Endometrial microvascular endothelial cells (primary cell): ENCODE results near the gene SPDEF. TPM values are rescaled to one million over a fixed set of nuclear protein-coding genes. Genes with fewer than 3 reads are reported as not detected.

Experiments
- in situ Hi-C: cut with HindIII; loops from 2 replicates; pipeline ENCODE4 v1.10.0; 2017; ENCODE audit warnings: low sequenced_read_pairs, low pct_unique_long_range_greater_than_20kb; ENCODE audit errors: inconsistent ontology term
- total RNA-seq: library from RNA; depleted of rRNA; stranded (reverse); fragments of >200 nt; gene quantifications from one replicate; pipeline ENCODE4 v1.2.3, GENCODE V29; 2015; ENCODE audit errors: inconsistent ontology term

The SPDEF gene
- total RNA-seq, 1 donor from 2014 or later = not detected

DNA sequence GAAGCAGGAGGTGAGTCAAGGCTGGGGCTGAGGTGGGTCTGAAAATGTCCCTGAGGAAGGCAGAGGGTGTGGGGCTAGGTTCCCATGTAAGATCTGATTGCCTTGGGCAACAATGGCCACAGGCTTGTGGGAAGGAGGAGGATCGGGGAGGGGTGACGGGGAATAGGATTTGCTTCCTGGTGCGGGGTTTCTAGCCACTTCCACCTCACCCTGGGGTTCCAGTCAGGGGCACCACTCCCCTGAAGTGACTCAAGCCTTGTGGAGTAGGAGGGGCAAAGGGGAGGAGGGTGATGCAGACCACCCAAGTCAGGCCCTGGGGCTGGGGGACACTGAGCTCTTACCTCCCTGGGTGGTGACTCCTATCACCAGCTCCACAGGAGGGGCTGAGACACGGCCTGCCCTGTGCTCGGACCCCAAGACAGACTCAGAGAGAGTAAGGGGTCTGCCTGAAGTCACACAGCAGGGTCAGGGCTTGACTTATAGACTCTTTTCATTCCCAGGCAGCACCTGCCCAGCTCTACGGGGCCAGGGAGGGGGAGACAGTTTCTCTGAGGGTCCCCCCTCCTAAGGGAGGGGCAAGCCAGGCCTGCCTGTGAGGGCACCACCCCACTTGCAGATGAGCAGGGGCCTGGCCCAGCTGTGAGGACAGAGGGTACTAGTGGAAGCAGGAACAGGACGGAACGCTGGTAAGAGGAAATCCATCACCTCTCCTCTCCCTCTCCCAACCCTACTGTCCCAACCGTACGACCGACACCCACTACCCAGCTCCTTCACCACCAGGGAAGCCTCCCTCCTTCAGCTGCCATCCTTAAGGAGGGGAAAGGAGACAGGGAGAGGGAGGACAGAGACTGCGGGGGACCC, 12.4 kb upstream of the SPDEF start:
- in situ Hi-C loops = no loop called here

GRCh38 chr6:34566830-34567546, 10.9 kb upstream of the SPDEF start:
- in situ Hi-C loops = no loop called here

DNA sequence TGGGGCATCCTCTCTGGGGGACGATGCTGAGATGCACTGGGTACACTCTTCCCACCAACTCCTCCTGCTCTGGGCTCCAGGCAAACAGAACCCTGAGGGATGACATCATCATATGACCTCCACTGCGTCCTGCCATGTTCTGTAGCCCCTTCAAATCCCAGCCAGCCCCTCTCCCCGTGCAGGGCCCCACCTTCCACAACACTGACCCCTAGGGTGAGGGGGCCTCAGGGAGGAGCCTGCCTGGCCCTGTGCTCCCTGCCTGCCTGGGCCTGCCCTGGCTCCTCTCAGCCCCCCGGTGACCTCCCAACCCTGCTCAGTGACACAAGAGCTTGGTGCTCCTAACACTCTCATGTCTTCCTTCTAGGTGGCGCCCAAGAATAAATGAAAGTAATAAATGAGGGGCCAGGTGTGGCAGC, 9.6 kb upstream of the SPDEF start:
- in situ Hi-C loops = no loop called here

DNA sequence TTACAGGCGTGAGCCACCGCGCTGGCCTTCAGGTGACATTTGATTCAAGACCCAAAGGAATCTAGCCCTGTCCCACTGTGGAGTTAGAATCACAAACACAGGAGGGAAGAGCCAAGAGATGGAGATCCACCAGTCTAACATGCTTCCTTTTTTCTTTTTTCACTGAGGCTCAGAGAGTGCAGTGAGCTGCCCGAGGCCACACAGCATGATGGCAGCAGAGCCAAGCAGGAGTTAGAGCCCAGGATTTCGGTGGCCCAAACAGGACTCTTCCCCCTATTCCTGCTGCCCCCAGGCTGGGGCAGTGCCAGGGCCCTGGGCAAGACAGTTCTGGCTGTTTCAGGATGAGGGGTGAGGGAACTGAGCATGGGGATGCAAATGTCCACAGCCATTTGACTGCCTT, 8.1 kb upstream of the SPDEF start:
- in situ Hi-C loops = no loop called here

GRCh38 chr6:34563513-34563870, 7.4 kb upstream of the SPDEF start:
- in situ Hi-C loops = no loop called here

GRCh38 chr6:34562861-34563512, 6.9 kb upstream of the SPDEF start:
- in situ Hi-C loops = no loop called here

DNA sequence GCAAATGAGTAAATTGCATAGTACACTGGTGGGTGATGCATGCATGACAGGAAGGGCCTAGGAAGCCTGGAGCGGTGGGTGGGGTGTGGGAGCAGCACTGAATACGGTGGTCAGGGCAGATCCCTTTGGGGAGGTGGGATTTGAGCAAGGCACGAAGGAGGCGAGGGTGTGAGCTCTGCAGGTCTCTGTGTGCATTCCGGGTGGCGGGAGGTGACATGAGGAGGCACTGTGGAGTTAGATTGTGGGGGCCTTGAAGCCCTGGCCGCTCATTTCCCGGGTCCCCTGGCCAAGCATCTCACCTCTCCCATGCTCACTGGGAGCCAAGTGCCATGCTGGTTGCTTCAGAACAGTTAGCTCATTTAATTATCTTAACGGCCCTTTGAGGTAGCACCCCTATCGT, 6.2 kb upstream of the SPDEF start:
- in situ Hi-C loops = no loop called here

- in situ Hi-C loops = no loop called here
These were observed 5.0 kb upstream of the SPDEF start for GRCh38 chr6:34561227-34561530.

GRCh38 chr6:34560366-34561226, 4.5 kb upstream of the SPDEF start:
- in situ Hi-C loops = no loop called here

DNA sequence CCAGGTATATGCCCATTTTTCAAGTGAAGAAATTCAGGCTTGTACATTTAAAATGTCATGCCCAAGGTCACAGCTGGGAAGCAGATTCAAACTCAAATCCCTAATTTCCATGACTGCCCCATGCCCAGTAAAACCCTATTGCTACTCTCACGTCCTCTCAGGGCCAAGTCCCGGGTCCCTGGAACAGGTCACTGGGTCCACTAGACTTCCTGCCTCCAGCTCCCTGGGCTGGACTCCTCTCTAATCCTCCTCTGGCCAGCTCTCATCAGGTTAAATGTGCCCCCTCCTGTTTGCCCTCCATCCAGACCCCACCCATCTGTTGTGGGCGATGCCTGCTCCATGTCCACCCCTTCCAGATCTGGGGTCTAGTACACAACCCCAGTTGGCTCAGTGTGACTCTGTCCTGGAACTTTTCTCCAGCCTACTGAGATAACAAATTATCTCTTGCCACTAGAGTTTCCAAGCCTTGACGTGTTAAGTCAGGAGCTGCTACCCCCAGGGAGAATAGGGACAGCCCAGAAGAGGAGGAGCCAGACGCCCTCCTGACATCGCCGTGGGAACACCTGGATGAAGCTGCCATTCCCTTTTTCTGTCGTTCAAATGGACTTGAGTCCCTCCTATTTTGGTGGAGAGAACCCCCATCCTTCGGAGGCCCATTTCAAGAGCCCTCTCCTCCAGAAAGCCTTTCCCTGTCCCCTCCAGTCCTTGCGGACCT, 3.7 kb upstream of the SPDEF start:
- in situ Hi-C loops = no loop called here

- in situ Hi-C loops = no loop called here
These were observed 2.1 kb upstream of the SPDEF start for GRCh38 chr6:34558172-34558714.

- in situ Hi-C loops = no loop called here
These were observed 1.1 kb upstream of the SPDEF start for GRCh38 chr6:34557228-34557627.

DNA sequence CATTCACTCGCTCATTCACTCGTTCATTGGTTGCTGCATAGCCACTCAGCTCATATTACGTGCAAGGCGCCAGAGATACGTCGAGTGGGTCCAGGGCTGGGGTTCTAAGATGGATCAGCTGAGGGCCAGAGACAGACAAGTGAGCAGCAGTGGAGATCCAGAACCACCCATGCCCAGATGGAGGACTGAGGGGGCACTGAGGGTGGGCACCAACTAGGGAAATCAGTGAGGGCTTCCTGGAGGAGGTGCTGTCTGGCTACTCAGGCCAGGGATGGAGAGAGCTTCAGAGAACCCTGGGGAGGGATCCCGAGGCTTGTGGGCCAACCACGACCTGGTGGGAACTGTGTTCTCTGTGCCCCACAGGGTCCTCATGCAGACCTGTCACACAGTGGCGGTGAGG, 364 bp upstream of the SPDEF start:
- in situ Hi-C loops = no loop called here

DNA sequence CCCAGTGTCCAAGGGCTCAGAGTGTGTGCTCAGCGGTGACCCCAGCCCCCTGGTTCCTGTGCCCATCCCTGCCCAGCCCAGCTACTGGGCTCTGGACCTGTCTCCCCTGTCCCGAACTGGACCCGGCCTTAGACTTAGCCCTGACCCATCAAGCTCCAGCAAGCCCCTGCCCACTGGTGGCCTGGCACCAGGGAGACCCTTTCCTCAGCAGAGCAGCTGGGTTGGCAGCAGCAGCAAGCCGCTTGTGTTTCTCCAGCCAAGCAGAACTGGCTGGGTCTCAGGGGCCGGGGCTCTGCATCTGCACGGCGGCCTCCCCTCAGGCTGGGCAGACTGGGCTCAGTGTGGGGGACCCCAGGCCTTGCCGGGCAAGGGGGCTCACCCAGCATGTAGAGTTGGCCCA, 801 bp downstream of the SPDEF start:
- in situ Hi-C loops = no loop called here

GRCh38 chr6:34555007-34555322, 1.2 kb downstream of the SPDEF start:
- in situ Hi-C loops = no loop called here

- in situ Hi-C loops = no loop called here
These were observed 1.7 kb downstream of the SPDEF start for GRCh38 chr6:34554291-34555006.

DNA sequence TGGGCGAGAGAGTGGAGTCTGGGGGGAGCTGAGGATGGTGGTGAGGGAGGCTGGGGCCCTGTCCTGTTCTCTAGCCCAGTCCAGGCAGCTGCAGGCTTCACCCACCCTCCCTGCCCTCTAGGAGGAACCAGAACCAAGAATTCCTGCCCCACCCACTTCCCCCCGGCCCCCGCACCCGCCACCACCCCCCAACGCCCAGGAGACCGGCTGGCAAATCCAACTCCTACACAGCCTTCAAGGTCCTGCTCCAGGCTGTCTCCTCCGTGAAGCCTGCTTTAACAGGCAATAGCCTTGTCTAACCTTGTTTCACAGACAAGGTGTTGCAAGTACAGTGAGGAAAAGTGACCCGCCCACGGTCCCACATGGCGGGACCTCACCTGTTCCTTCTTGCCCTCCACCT, 2.4 kb downstream of the SPDEF start:
- in situ Hi-C loops = no loop called here

DNA sequence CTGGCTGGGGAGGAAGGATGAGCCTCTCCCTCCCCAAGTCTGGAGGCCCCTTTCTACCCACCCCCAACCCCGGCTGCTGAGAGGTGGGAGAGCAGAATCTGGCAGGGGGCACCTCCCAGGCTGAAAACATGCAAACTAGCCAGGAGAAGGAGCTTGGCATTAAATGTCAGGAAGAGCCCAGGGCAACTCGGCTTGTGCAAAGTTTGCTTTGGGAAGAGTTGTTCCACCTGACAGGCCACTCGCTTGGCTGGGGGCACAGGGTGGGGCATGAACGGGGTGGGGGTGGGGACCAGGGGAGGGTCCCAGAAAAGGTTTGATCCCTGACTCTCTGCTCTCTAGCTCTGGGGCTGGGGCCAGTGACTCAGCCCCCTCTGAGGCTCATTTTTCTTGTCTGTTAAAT, 3.0 kb downstream of the SPDEF start:
- in situ Hi-C loops = no loop called here
